OCI-LY3 (cell line): Measurements from ENCODE around the gene CNIH2.

Source experiments
- H2AFZ ChIP-seq: fragments of 200-600, 300-600 bp; shearing (Covaris generic); 2 replicates; pipeline ENCODE4 v1.6.0; 2014; ENCODE audit warnings: antibody characterized with exemption, low read depth, low read length
- H3K27ac ChIP-seq: fragments of 200-600, 300-600 bp; sonication (generic); 2 replicates; pipeline ENCODE4 v1.5.1; 2014; ENCODE audit warnings: mild to moderate bottlenecking, low read length, moderate library complexity, mixed read lengths
- H3K27me3 ChIP-seq: fragments of 200-600, 300-600 bp; sonication (generic); 2 replicates; pipeline ENCODE4 v1.6.1; 2014; ENCODE audit warnings: low read depth, low read length, mixed read lengths
- H3K36me3 ChIP-seq: fragments of 200-600, 300-600 bp; sonication (generic); replicated peaks from 2 replicates; pipeline ENCODE3; 2014; ENCODE audit warnings: low read depth, low read length, mixed read lengths
- H3K4me1 ChIP-seq: fragments of 300-600, 200-600 bp; sonication (generic); 2 replicates; pipeline ENCODE4 v1.6.1; 2014; ENCODE audit warnings: low read length, mixed read lengths
- H3K4me2 ChIP-seq: fragments of 200-600, 300-600 bp; sonication (generic); 2 replicates; pipeline ENCODE4 v1.6.1; 2014; ENCODE audit warnings: low read length, mixed read lengths
- H3K4me3 ChIP-seq: fragments of 300-600, 200-600 bp; sonication (generic); 2 replicates; pipeline ENCODE4 v1.5.1; 2014; ENCODE audit warnings: antibody characterized with exemption, mild to moderate bottlenecking, low read length, moderate library complexity
- H3K79me2 ChIP-seq: fragments of 300-600, 200-600 bp; shearing (Covaris generic); 2 replicates; pipeline ENCODE4 v1.6.1; 2014; ENCODE audit warnings: mild to moderate bottlenecking, low read length, mixed read lengths
- H3K9ac ChIP-seq: fragments of 300-600, 200-600 bp; shearing (Covaris generic); 2 replicates; pipeline ENCODE4 v1.6.0; 2014; ENCODE audit warnings: mild to moderate bottlenecking, low read length, moderate library complexity
- H3K9me3 ChIP-seq: fragments of 200-600, 300-600 bp; shearing (Covaris generic); 2 replicates; pipeline ENCODE4 v1.6.1; 2014; ENCODE audit warnings: low read length, mixed read lengths; ENCODE audit not compliant: insufficient read depth
- H4K20me1 ChIP-seq: fragments of 200-600, 300-600 bp; sonication (generic); 2 replicates; pipeline ENCODE4 v1.6.1; 2016; ENCODE audit warnings: low read length, mixed read lengths; ENCODE audit not compliant: insufficient read depth
- EZH2phosphoT487 ChIP-seq: fragments of 200-600 bp; shearing (Covaris generic); IDR thresholded peaks from 2 replicates; pipeline ENCODE4 v1.6.1; 2018; ENCODE audit warnings: antibody characterized with exemption, mixed run types, low read depth
- TF ChIP-seq, protein P1 (sequence below): fragments of 200-600, 300-600 bp; sonication (generic); IDR thresholded peaks from 2 replicates; pipeline ENCODE4 v1.5.1; 2014; ENCODE audit warnings: antibody characterized with exemption, low read length, low read depth

Gene CNIH2

DNA sequence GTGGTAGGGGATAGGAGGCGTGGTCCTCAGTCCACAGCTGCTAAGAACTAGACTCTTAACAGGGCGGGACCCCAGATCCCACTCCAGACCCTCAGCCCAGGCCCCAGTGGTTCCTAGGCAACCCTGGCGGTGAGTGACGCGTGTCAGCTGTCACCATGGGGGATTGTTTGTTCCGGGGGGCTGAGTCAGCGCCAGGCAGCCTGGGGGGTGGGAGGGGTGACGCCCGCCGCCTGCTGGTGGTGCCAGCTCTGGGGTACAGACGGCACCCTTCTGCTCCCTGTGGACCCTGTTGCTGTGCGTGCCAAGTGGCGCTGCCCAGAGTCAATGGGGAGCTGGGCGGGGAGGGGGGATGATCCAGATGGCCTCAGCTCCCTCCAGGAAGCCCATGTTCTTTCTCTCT is 2.5 kb downstream of the CNIH2 start:
- H3K4me1 ChIP-seq, result peaks cover 37% of the 10 kb centered on the region
- no peaks in the 10 kb centered on the region for H3K9me3 ChIP-seq
- no peaks in the 10 kb centered on the region for H3K79me2 ChIP-seq
- H4K20me1 ChIP-seq, result peaks cover 3% of the 10 kb centered on the region; the same call in 1 of the 2 replicates
- no peak overlapping the region for H3K27ac ChIP-seq
- no peak overlapping the region for H3K9ac ChIP-seq
- H3K27me3 ChIP-seq, result no peaks in the 10 kb centered on the region
- TF ChIP-seq, protein P1, sequence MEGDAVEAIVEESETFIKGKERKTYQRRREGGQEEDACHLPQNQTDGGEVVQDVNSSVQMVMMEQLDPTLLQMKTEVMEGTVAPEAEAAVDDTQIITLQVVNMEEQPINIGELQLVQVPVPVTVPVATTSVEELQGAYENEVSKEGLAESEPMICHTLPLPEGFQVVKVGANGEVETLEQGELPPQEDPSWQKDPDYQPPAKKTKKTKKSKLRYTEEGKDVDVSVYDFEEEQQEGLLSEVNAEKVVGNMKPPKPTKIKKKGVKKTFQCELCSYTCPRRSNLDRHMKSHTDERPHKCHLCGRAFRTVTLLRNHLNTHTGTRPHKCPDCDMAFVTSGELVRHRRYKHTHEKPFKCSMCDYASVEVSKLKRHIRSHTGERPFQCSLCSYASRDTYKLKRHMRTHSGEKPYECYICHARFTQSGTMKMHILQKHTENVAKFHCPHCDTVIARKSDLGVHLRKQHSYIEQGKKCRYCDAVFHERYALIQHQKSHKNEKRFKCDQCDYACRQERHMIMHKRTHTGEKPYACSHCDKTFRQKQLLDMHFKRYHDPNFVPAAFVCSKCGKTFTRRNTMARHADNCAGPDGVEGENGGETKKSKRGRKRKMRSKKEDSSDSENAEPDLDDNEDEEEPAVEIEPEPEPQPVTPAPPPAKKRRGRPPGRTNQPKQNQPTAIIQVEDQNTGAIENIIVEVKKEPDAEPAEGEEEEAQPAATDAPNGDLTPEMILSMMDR, result no peak
- no peak for TF ChIP-seq EZH2phosphoT487
- H3K36me3 ChIP-seq, result peaks cover 10% of the 10 kb centered on the region
- H3K4me2 ChIP-seq, result no peak overlapping the region
- H2AFZ ChIP-seq, result no peak overlapping the region
- H3K4me3 ChIP-seq, result no peak overlapping the region

DNA sequence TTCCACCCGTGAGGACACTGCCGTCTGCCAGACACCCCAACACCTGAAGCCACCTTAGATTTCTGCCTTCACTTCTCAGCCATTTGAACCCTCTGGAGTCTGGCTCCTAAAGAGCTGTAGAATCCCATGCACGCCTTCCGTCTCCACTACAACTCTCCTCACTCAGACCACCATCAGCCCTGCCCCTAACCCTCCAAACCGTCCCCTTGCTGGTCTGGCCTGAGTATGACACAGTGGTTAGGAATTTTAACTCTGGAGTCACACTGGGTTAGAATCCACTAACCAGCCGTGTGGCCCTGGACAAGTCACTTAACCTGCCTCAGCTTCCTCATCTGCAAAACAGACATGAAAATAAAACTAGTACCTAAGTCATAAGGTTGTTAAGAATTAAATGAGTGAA is 3.0 kb downstream of the CNIH2 start:
- Histone ChIP-seq H3K9me3 (no peaks in the 10 kb centered on the region), H3K27ac (no peak overlapping the region), H3K9ac (no peak overlapping the region), H4K20me1 (peaks cover 3% of the 10 kb centered on the region; the same call in 1 of the 2 replicates), H3K79me2 (no peaks in the 10 kb centered on the region), H3K36me3 (peaks cover 15% of the 10 kb centered on the region), H3K27me3 (no peaks in the 10 kb centered on the region), H3K4me3 (no peak overlapping the region), H3K4me1 (peaks cover 37% of the 10 kb centered on the region), H3K4me2 (no peak overlapping the region), H2AFZ (no peak overlapping the region)
- TF ChIP-seq, protein P1, result no peak
- no peak for TF ChIP-seq EZH2phosphoT487

DNA sequence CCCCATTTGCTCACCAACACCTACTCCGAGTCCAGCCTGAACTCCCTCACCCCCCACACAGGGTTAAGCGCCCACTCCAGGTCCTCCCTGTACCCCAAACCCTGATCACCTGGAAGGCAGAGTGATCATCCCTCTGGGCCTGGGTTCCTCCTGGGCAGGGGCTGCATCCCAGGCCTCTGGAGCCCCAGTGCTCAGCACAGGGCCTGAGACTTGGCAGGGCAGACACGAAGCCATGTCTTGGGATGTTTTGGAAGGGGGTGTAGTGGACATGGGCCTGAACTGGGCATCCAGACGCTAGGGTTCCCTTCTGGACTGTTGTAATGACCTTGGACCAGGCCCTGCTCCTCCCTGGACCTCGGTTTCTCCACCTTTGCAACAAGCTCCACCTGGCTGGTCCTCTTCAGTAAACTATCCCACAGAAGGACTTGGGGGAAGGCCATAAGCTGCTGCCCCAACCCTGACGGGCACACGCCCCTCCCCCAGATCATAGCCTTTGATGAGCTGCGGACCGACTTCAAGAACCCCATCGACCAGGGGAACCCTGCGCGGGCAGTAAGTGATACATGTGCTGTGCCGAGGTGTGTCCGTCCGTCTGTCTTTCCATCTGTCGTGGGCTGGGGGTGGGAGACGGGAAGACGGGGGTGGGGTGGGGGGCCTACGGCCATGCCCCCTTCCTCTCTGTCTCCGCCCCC is 3.9 kb downstream of the CNIH2 start:
- H3K4me1 ChIP-seq, result peaks cover 37% of the 10 kb centered on the region
- H3K36me3 ChIP-seq, result peaks cover 15% of the 10 kb centered on the region
- H4K20me1 ChIP-seq, result peaks cover 3% of the 10 kb centered on the region; the same call in 1 of the 2 replicates
- H2AFZ ChIP-seq, result no peak overlapping the region
- no peaks in the 10 kb centered on the region for H3K27me3 ChIP-seq
- H3K4me2 ChIP-seq, result 0 out of 2 replicates have a peak overlapping the region, but pooled peaks have one; percentile 9
- H3K27ac ChIP-seq, result no peak overlapping the region
- no peaks in the 10 kb centered on the region for H3K9me3 ChIP-seq
- TF ChIP-seq EZH2phosphoT487, result no peak
- TF ChIP-seq, protein P1, result no peak
- no peak overlapping the region for H3K9ac ChIP-seq
- H3K79me2 ChIP-seq, result no peaks in the 10 kb centered on the region
- no peak overlapping the region for H3K4me3 ChIP-seq

DNA sequence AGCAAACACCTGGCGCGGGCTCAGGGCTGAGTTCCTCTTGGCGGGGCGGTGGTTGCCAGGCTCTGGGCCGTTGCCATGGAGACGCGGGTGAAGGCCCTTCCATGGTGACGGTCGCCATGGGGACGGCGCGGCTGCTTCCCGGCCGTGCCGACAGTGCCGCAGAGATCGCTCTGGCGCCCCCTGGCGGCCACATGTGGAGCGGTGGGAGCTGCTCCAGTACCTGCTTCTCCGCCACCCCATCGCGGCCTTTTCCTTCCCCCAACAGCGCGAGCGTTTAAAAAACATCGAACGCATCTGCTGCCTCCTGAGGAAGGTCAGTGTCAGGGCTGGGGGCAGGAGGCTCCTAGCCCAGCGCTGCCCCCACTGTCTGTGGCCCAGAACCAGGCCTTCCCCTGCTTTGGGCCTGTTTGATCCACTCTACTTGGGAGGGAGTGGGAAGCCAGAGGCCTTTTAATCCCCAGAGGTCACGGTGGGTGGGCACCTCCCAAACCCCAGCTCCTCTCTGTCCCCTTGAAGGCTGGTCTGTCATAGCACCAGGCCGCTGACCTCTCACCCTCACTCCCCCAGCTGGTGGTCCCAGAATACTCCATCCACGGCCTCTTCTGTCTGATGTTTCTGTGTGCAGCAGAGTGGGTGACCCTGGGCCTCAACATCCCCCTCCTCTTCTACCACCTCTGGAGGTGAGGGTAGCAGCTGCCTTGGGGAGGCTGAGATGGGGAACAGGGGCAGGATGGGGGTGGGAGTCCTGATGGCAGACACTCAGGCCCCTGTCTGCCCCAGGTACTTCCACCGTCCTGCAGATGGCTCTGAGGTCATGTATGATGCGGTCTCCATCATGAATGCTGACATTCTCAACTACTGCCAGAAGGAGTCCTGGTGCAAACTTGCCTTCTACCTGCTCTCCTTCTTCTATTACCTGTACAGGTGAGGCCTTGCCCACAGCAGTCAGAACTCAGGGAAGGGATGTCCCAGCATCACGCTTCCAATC is 4.8 kb downstream of the CNIH2 start:
- peak overlapping the region; percentile 69 for H3K4me2 ChIP-seq
- TF ChIP-seq, protein P1, result peak; percentile 93
- TF ChIP-seq EZH2phosphoT487, result no peak
- H3K27me3 ChIP-seq, result no peaks in the 10 kb centered on the region
- H3K4me1 ChIP-seq, result peaks cover 36% of the 10 kb centered on the region
- no peaks in the 10 kb centered on the region for H3K9me3 ChIP-seq
- H3K4me3 ChIP-seq, result peak overlapping the region; percentile 46; the same call in 1 of the 2 replicates
- H3K27ac ChIP-seq, result peak overlapping the region; percentile 23; the same call in 1 of the 2 replicates
- peaks cover 15% of the 10 kb centered on the region for H3K36me3 ChIP-seq
- H3K79me2 ChIP-seq, result peaks cover 3% of the 10 kb centered on the region
- H4K20me1 ChIP-seq, result peaks cover 3% of the 10 kb centered on the region; the same call in 1 of the 2 replicates
- H2AFZ ChIP-seq, result no peak overlapping the region
- H3K9ac ChIP-seq, result peak overlapping the region; percentile 33; the same call in 1 of the 2 replicates
